GM20431 (cell line): ENCODE results near the gene GAB1.

ENCODE experiments used
- in situ Hi-C: fragments of 300-500 bp; cut with MseI, MboI; formaldehyde crosslinking; loops from one replicate; pipeline ENCODE4 v1.15.0; 2020; ENCODE audit warnings: low sequenced_read_pairs; ENCODE audit not compliant: unreplicated experiment

The GAB1 gene

DNA sequence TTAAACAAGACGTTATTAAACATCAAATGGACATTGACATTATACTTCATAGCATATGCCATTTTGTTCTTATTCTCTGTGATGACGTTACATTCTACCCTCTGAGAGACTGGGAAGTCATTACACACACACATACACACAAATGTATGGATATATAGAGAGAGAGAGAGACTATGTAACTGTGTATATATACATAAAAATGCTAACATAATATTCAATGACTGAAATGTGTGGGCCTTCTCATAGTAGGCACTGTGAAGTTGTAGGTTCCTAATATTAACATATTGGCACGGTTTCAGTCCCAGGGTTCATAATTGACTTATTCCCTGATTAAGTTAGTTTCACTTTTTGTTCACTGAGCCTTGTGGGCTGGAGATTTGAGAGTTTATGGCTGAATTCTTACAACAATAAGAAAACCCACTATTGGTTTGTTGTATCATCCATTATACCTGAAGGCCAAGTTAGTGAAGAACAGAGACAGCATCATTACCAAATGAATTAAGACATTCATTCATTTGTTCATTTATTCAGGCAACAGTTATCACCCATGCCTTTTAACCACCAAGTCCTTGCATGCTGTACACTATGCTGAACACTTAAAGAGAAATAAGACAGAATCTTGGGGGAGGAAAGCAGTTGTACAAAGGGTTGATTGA is 68.5 kb downstream of the GAB1 start:
- in situ Hi-C loops: no loop called here

DNA sequence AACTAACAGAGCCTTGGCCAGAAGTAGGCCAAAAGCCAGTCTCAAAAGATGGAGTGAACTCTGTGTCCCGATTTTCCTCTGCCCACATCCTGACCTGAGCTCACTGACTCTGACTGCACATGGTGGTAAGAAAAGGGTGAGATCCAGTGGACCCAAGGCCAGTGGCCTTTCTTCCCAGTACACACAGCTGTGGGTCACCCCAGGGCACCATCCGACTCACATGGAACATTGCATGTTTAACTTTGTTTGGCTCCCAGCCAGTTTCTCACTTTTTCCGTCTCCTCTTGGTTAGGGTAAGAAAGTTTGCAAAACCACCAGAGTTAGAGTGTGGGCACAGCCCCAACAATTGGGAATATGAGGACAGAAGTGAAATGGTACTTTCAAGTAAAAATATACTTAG is 69.8 kb downstream of the GAB1 start:
- in situ Hi-C loops: no loop called here

GRCh38 chr4:143407474-143407873 is 70.8 kb downstream of the GAB1 start:
- in situ Hi-C loops: no loop called here

DNA sequence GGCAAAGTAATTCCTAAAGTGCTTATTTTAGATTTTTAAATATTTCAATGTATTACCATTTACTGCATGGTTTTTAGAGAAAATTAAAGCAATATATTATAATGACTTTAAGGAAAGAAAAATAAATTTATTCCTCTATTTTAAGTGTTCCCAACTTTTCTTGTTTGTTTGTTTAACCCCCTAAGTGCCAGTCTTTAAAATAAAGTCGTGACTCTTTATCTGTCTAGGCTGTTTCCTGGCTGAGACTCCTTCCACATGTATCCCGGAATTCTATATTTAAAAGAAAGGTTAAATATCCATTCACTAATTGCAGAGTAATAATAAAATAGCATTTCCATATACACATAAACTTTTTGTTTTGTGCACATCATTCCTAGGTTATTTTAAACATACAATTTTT is 71.2 kb downstream of the GAB1 start:
- in situ Hi-C loops: no loop called here

DNA sequence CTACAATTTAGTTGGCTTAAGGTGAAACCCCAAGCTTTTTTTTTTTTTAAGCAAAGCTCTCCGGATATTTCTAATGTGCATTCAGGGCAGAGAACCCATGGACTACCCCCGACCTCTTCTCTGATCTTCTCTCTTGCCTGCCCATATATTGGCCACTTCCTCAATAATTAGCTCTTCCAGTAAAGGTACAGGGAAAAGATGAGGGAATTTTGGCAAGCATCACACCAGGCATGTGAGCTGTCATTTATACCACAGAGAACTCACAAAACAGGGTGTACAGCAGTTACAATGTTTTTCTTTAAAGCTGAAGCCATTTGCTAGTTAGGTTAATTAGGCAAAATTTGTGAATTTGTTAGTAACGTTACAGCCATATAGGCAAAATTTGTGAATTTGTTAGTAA is 73.3 kb downstream of the GAB1 start:
- in situ Hi-C loops: no loop called here

GRCh38 chr4:143411527-143412419 is 75.1 kb downstream of the GAB1 start:
- in situ Hi-C loops: no loop called here

GRCh38 chr4:143412420-143412758 is 75.7 kb downstream of the GAB1 start:
- in situ Hi-C loops: no loop called here

GRCh38 chr4:143417679-143418403 is 81.2 kb downstream of the GAB1 start:
- in situ Hi-C loops: no loop called here

GRCh38 chr4:143420227-143420626 is 83.6 kb downstream of the GAB1 start:
- in situ Hi-C loops: no loop called here

- in situ Hi-C loops: no loop called here
Observed at GRCh38 chr4:143421609-143422008, 84.9 kb downstream of the GAB1 start.

DNA sequence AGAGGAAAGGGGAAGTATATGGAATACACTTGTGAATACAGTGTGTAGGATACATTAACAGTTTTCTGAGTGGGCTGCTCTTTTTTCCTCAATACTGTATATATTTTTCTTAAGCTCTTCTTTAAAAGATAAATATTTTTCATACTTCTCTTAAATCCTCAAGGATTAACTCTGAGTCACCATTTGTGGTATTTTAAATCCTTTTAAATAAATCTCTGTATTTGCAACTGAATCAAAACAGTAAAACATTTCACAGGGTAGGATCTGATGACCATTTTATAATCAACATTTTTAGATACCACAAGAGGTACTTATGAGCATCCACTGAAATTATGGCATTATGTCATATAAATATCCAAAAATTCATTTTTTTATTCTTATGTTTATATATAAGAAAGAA is 87.6 kb downstream of the GAB1 start:
- in situ Hi-C loops: no loop called here

GRCh38 chr4:143431526-143432257 is 95.0 kb downstream of the GAB1 start:
- in situ Hi-C loops: no loop called here

- in situ Hi-C loops: no loop called here
Observed at GRCh38 chr4:143432258-143432591, 95.5 kb downstream of the GAB1 start.

- in situ Hi-C loops: no loop called here
Observed at GRCh38 chr4:143433231-143433630, 96.6 kb downstream of the GAB1 start.

- in situ Hi-C loops: no loop called here
Observed at GRCh38 chr4:143435955-143436354, 99.3 kb downstream of the GAB1 start.

DNA sequence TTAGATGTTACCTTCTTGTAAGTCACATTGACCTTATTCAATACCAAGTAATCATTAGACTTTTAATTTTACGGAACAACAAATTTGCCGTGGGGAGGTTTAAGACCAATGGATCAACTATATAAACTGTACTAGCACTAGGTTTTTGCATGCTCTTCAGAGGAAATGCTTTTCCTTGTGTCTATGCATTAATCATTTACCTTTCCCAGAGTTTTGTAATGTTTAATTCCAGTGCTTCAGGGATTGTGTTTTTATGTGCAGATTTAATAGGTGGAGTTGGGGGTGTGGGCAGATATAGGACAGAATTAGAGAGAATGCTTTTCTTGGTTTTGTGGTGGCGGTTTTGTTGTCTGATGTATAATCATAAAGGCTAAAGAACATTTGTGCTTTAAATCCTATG is 100.8 kb downstream of the GAB1 start:
- in situ Hi-C loops: no loop called here

- in situ Hi-C loops: no loop called here
Observed at GRCh38 chr4:143437937-143438336, 101.3 kb downstream of the GAB1 start.

GRCh38 chr4:143438710-143439109 is 102.0 kb downstream of the GAB1 start:
- in situ Hi-C loops: no loop called here

GRCh38 chr4:143441109-143441508 is 104.4 kb downstream of the GAB1 start:
- in situ Hi-C loops: no loop called here

DNA sequence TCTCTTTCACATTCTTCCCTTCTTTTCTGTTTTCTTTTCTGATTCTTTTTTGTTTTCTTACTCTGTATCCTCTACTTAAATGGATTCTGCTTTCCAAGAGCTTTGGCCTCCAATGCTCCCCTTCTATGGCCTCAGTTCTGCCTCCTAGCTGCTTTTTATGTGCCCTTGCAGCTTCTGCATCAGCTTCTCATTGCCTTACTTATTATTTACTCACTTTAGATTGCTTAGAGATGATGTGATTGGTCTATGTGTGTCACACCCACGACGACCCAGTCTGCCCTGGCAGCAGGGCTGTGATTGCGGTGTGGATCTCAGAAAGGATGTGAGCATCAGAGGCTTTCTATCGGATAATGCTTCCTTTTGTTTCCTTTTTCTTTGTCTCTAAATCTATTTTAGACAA is 105.0 kb downstream of the GAB1 start:
- in situ Hi-C loops: no loop called here

DNA sequence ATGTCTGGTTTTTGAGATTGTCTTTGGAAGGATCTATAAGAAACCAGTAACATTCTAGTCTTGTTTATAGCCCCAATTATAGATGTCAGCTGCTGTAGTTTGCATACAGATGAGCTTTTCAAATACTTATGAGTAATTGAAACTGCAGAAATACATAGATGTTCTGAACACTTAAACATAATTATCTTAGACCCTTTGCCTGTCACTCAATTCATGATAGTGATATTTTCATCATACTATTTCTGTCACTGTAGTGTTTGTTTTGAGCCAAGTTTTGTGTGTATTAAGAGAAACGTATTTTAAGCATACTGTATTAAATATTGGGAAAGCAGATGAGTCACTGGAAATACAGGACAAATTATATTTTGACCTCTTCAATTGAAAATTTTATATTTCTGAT is 107.1 kb downstream of the GAB1 start:
- in situ Hi-C loops: no loop called here
